ENCODE data around the gene SYTL2. TPM values are rescaled to one million over a fixed set of nuclear protein-coding genes. Genes with fewer than 3 reads are reported as not detected.
"Not testable (repeated sequence)": the region's sequence is repeated elsewhere in the genome, so short reads cannot be mapped to it uniquely, and the experiment has no call there.

Gene SYTL2
- total RNA-seq, 2 experiments from 2014 or later, result 28.7 to 39.3 TPM

GRCh38 chr11:85843929-85844328, 33.0 kb upstream of the SYTL2 start:
- no peak for DNase-seq
- H3K4me1 Mint-ChIP-seq, result peaks cover 3% of the 10 kb centered on the region
- H3K27ac Mint-ChIP-seq, result no peak overlapping the region
- ATAC-seq (ENCODE audit: low read depth), result no peak
- peaks cover 4% of the 10 kb centered on the region for H3K36me3 Mint-ChIP-seq
- POLR2A ChIA-PET, result no interaction called here
- peaks cover 6% of the 10 kb centered on the region for H3K27me3 Mint-ChIP-seq
- peaks cover 3% of the 10 kb centered on the region for H3K9me3 Mint-ChIP-seq
- no peak overlapping the region for H3K4me3 Mint-ChIP-seq

- not testable (repeated sequence) for H3K9me3 Mint-ChIP-seq; DNase-seq; H3K27ac Mint-ChIP-seq; ATAC-seq (ENCODE audit: low read depth); H3K4me1 Mint-ChIP-seq; H3K27me3 Mint-ChIP-seq; H3K36me3 Mint-ChIP-seq; H3K4me3 Mint-ChIP-seq
- POLR2A ChIA-PET, result interaction anchor here (0.6 kb wide), 1 partner anchor 16 kb away, joined by 3 read pairs; no protein-coding TSS in a partner anchor
Measured at GRCh38 chr11:85840932-85841331, 30.0 kb upstream of the SYTL2 start.

GRCh38 chr11:85835729-85836128, 24.8 kb upstream of the SYTL2 start:
- POLR2A ChIA-PET, result no interaction called here
- no peak for ATAC-seq (ENCODE audit: low read depth)
- Mint-ChIP-seq H3K9me3 (peaks cover 5% of the 10 kb centered on the region), H3K27me3 (no peaks in the 10 kb centered on the region), H3K4me3 (no peak overlapping the region), H3K27ac (no peak overlapping the region), H3K36me3 (no peaks in the 10 kb centered on the region), H3K4me1 (peaks cover under 1% of the 10 kb centered on the region)
- no peak for DNase-seq

GRCh38 chr11:85835263-85835662, 24.3 kb upstream of the SYTL2 start:
- no peaks in the 10 kb centered on the region for H3K27me3 Mint-ChIP-seq
- H3K9me3 Mint-ChIP-seq, result peaks cover 5% of the 10 kb centered on the region
- ATAC-seq (ENCODE audit: low read depth), result no peak
- H3K36me3 Mint-ChIP-seq, result no peaks in the 10 kb centered on the region
- DNase-seq, result no peak
- H3K4me1 Mint-ChIP-seq, result no peaks in the 10 kb centered on the region
- no peak overlapping the region for H3K4me3 Mint-ChIP-seq
- no peak overlapping the region for H3K27ac Mint-ChIP-seq
- POLR2A ChIA-PET, result no interaction called here

GRCh38 chr11:85831050-85831449, 20.1 kb upstream of the SYTL2 start:
- Mint-ChIP-seq H3K4me1 (peaks cover 12% of the 10 kb centered on the region), H3K9me3 (peaks cover 3% of the 10 kb centered on the region), H3K36me3 (no peaks in the 10 kb centered on the region), H3K4me3 (no peak overlapping the region), H3K27ac (no peak overlapping the region), H3K27me3 (peaks cover 2% of the 10 kb centered on the region)
- POLR2A ChIA-PET, result no interaction called here
- DNase-seq (no peak), ATAC-seq (ENCODE audit: low read depth) (no peak)

GRCh38 chr11:85829172-85829571, 18.2 kb upstream of the SYTL2 start:
- no peak overlapping the region for H3K4me3 Mint-ChIP-seq
- DNase-seq, result no peak
- H3K27ac Mint-ChIP-seq, result no peak overlapping the region
- H3K36me3 Mint-ChIP-seq, result no peaks in the 10 kb centered on the region
- POLR2A ChIA-PET, result interaction anchor here (0.7 kb wide), 1 partner anchor 150 kb away, joined by 3 read pairs; no protein-coding TSS in a partner anchor
- H3K4me1 Mint-ChIP-seq, result peaks cover 22% of the 10 kb centered on the region
- H3K27me3 Mint-ChIP-seq, result peaks cover 2% of the 10 kb centered on the region
- no peak for ATAC-seq (ENCODE audit: low read depth)
- H3K9me3 Mint-ChIP-seq, result no peaks in the 10 kb centered on the region

GRCh38 chr11:85828640-85828978, 17.7 kb upstream of the SYTL2 start:
- H3K36me3 Mint-ChIP-seq, result no peaks in the 10 kb centered on the region
- ATAC-seq (ENCODE audit: low read depth), result no peak
- peaks cover 2% of the 10 kb centered on the region for H3K27me3 Mint-ChIP-seq
- no peaks in the 10 kb centered on the region for H3K9me3 Mint-ChIP-seq
- POLR2A ChIA-PET, result interaction anchor here (0.7 kb wide), 1 partner anchor 149 kb away, joined by 3 read pairs; no protein-coding TSS in a partner anchor
- peaks cover 28% of the 10 kb centered on the region for H3K4me1 Mint-ChIP-seq
- H3K27ac Mint-ChIP-seq, result no peak overlapping the region
- no peak for DNase-seq
- no peak overlapping the region for H3K4me3 Mint-ChIP-seq

- Mint-ChIP-seq H3K4me1 (peaks cover 31% of the 10 kb centered on the region), H3K36me3 (no peaks in the 10 kb centered on the region)
- ATAC-seq (ENCODE audit: low read depth), result peak; percentile 24
Measured at GRCh38 chr11:85827748-85828639, 17.1 kb upstream of the SYTL2 start.

GRCh38 chr11:85826116-85826855, 15.3 kb upstream of the SYTL2 start:
- POLR2A ChIA-PET, result no interaction called here
- no peak for ATAC-seq (ENCODE audit: low read depth)
- DNase-seq, result no peak
- H3K36me3 Mint-ChIP-seq, result peaks cover 3% of the 10 kb centered on the region
- H3K9me3 Mint-ChIP-seq, result no peaks in the 10 kb centered on the region
- peak overlapping the region; percentile 60 for H3K27ac Mint-ChIP-seq
- H3K4me1 Mint-ChIP-seq, result peaks cover 43% of the 10 kb centered on the region
- H3K27me3 Mint-ChIP-seq, result peaks cover 4% of the 10 kb centered on the region
- no peak overlapping the region for H3K4me3 Mint-ChIP-seq

More at GRCh38 chr11:85827748-85828639, 17.1 kb upstream of the SYTL2 start:
- DNase-seq, result no peak
- Mint-ChIP-seq H3K27me3 (peaks cover 2% of the 10 kb centered on the region), H3K9me3 (no peaks in the 10 kb centered on the region), H3K4me3 (peak overlapping the region; percentile 18), H3K27ac (peak overlapping the region; percentile 21)
- POLR2A ChIA-PET, result interaction anchor here (0.7 to 0.9 kb wide), 2 partner anchors 73 to 148 kb away, joined by 3 read pairs; no protein-coding TSS in a partner anchor

- H3K4me3 Mint-ChIP-seq, result no peak overlapping the region
- H3K4me1 Mint-ChIP-seq, result peaks cover 45% of the 10 kb centered on the region
- DNase-seq (no peak), ATAC-seq (ENCODE audit: low read depth) (no peak)
- H3K27me3 Mint-ChIP-seq, result peaks cover 4% of the 10 kb centered on the region
- peaks cover 3% of the 10 kb centered on the region for H3K36me3 Mint-ChIP-seq
- POLR2A ChIA-PET, result interaction anchor here (1.1 to 1.9 kb wide), 2 partner anchors 73 to 161 kb away, joined by 4 to 9 read pairs; partner anchors contain the start of gene CREBZF
- H3K9me3 Mint-ChIP-seq, result no peaks in the 10 kb centered on the region
- no peak overlapping the region for H3K27ac Mint-ChIP-seq
Measured at GRCh38 chr11:85825616-85826015, 14.7 kb upstream of the SYTL2 start.

GRCh38 chr11:85823816-85824215, 12.9 kb upstream of the SYTL2 start:
- POLR2A ChIA-PET, result interaction anchor here (0.7 to 2.2 kb wide), 9 partner anchors 9 to 195 kb away, joined by 3 to 11 read pairs (median 5); partner anchors contain the start of genes CCDC83, CREBZF, SYTL2 and TMEM126A
- peak; percentile 92 for ATAC-seq (ENCODE audit: low read depth)
- H3K27ac Mint-ChIP-seq, result peak overlapping the region; percentile 88
- H3K4me1 Mint-ChIP-seq, result peaks cover 45% of the 10 kb centered on the region
- DNase-seq, result peak; percentile 52
- H3K4me3 Mint-ChIP-seq, result peak overlapping the region; percentile 73
- H3K36me3 Mint-ChIP-seq, result peaks cover 3% of the 10 kb centered on the region
- H3K9me3 Mint-ChIP-seq, result no peaks in the 10 kb centered on the region
- H3K27me3 Mint-ChIP-seq, result peaks cover 4% of the 10 kb centered on the region

GRCh38 chr11:85822814-85823213, 11.9 kb upstream of the SYTL2 start:
- Mint-ChIP-seq H3K4me3 (no peak overlapping the region), H3K27ac (no peak overlapping the region)
- POLR2A ChIA-PET, result no interaction called here

GRCh38 chr11:85821636-85822035, 10.7 kb upstream of the SYTL2 start:
- Mint-ChIP-seq H3K27ac (no peak overlapping the region), H3K36me3 (peaks cover 3% of the 10 kb centered on the region), H3K4me3 (no peak overlapping the region), H3K9me3 (no peaks in the 10 kb centered on the region), H3K4me1 (peaks cover 39% of the 10 kb centered on the region), H3K27me3 (peaks cover 4% of the 10 kb centered on the region)
- DNase-seq, result no peak
- no peak for ATAC-seq (ENCODE audit: low read depth)
- POLR2A ChIA-PET, result no interaction called here

More at GRCh38 chr11:85822814-85823213, 11.9 kb upstream of the SYTL2 start:
- H3K27me3 Mint-ChIP-seq, result peaks cover 4% of the 10 kb centered on the region
- no peaks in the 10 kb centered on the region for H3K9me3 Mint-ChIP-seq
- ATAC-seq (ENCODE audit: low read depth) (no peak), DNase-seq (no peak)
- H3K36me3 Mint-ChIP-seq, result peaks cover 3% of the 10 kb centered on the region
- peaks cover 45% of the 10 kb centered on the region for H3K4me1 Mint-ChIP-seq
